Measurements from ENCODE around the gene MTA1. TPM values are rescaled to one million over a fixed set of nuclear protein-coding genes. Genes with fewer than 3 reads are reported as not detected.

Gene MTA1
- total and polyA plus RNA-seq, 2 of the 8 experiments (the other 6 are each of a cell fraction or from before 2014, with no cell fraction given) = 73.9 to 221 TPM

DNA sequence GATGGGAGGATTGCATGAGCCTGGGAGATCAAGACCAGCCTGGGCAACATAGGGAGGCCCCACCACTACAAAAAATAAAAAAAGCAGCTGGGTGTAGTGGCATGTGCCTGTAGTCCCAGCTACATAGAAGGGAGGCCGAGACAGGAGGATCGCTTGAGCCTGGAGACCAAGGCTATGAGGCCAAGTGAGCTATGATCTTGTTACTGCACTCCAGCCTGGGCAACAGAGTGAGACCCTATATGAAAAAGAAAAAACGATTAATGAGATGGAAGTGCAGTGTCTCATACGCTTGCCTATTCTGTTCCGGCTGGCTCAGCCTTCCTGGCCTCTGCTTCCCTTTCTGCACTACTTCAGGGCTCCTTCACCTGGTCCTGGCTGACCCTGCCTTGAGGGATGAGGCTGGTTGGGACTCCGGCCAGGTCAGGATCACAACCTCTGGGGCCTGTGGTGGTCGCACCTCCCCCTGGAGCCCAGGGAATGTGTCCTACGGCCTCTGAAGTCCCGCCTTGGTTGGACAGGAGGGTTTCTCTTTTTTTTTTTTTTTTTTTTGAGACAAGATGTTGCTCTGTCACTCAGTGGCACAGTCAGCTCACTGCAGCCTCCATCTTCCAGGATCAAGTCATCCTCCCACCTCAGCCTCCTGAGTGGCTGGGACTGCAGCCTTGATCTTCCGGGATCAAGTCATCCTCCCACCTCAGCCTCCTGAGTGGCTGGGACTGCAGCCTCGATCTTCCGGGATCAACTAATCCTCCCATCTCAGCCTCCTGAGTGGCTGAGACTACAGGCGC, 82.1 kb downstream of the MTA1 start:
- no peak overlapping the region for H2AFZ ChIP-seq (ENCODE audit: low read length)
- no peak overlapping the region for H3K4me2 ChIP-seq (ENCODE audit: insufficient read depth in 1 of 2, low read depth in 2 of 2, low read length in 2 of 2)
- POLR2A ChIA-PET (ENCODE audit: partially characterized antibody) = interaction anchor here (1.1 to 1.7 kb wide), 2 partner anchors 9 to 54 kb away, joined by 3 to 4 read pairs; no protein-coding TSS in a partner anchor
- FAIRE-seq (no peak), DNase-seq (ENCODE audit: low read depth in 1 of 2, low spot score in 2 of 2) (no peak)
- no peak overlapping the region for H3K4me3 ChIP-seq (ENCODE audit: extremely low read depth in 1 of 4, insufficient read depth in 2 of 4, low read depth in 3 of 4, low read length in 4 of 4)
- no peak overlapping the region for H2BK120ac ChIP-seq (replicated peaks; ENCODE audit: low read depth, low read length)
- H3K79me2 ChIP-seq (ENCODE audit: control insufficient read depth in 1 of 2, insufficient read depth in 2 of 2, low read length in 2 of 2) = no peaks in the 10 kb centered on the region
- H4K8ac ChIP-seq (ENCODE audit: extremely low read depth, insufficient read depth, low read length) = no peak overlapping the region
- H3K27ac ChIP-seq (ENCODE audit: low read depth, low read length) = no peak overlapping the region
- CTCF ChIA-PET (ENCODE audit: partially characterized antibody) = interaction anchor here (0.6 to 1.3 kb wide), 3 partner anchors 12 to 49 kb away, joined by 3 to 5 read pairs (median 3); partner anchors contain the start of gene CRIP1
- H2BK15ac ChIP-seq (ENCODE audit: low read length) = no peak overlapping the region
- H3K9me3 ChIP-seq (ENCODE audit: insufficient read depth in 2 of 2, low read depth in 1 of 2, low read length in 1 of 2) = no peaks in the 10 kb centered on the region
- H3K4ac ChIP-seq (replicated peaks; ENCODE audit: insufficient read length, low read depth, low read length) = no peak overlapping the region
- no peak overlapping the region for H3K9ac ChIP-seq (replicated peaks in 1 of 4; ENCODE audit: extremely low read depth in 1 of 4, low read depth in 3 of 4, low read length in 3 of 4)
- H4K91ac ChIP-seq (replicated peaks; ENCODE audit: insufficient read length, low read length) = no peak overlapping the region
- peaks cover 0 to 2% of the 10 kb centered on the region in 2 experiments for H4K20me1 ChIP-seq (replicated peaks in 1 of 2; ENCODE audit: control insufficient read depth in 1 of 2, insufficient read depth in 2 of 2, low read length in 2 of 2)
- H3K4me1 ChIP-seq (replicated peaks in 1 of 4; ENCODE audit: control insufficient read depth in 3 of 4, insufficient read depth in 4 of 4, low read length in 3 of 4) = peaks cover 0 to 3% (median 0%) of the 10 kb centered on the region in 4 experiments; a peak in 2 of 7 replicates
- no peak overlapping the region for H2BK20ac ChIP-seq (ENCODE audit: low read length)
- H3K36me3 ChIP-seq (ENCODE audit: control insufficient read depth in 2 of 4, insufficient read depth in 4 of 4, low read length in 3 of 4) = no peaks in the 10 kb centered on the region
- H3K23me2 ChIP-seq (ENCODE audit: low read depth, low read length) = no peaks in the 10 kb centered on the region
- H2AK5ac ChIP-seq (ENCODE audit: low read depth, low read length) = no peak overlapping the region
- no peak overlapping the region for H3K18ac ChIP-seq (ENCODE audit: extremely low read depth, low read length)
- no peaks in the 10 kb centered on the region for H3K79me1 ChIP-seq (ENCODE audit: low read depth, low read length)
- no peaks in the 10 kb centered on the region for H3K27me3 ChIP-seq (replicated peaks in 1 of 4; ENCODE audit: control insufficient read depth in 3 of 4, extremely low read depth in 1 of 4, insufficient read depth in 3 of 4, low read length in 3 of 4)
- no peak overlapping the region for H3K14ac ChIP-seq (ENCODE audit: insufficient read length)
- no peak overlapping the region for H2BK12ac ChIP-seq (ENCODE audit: low read depth, low read length)
- H2BK5ac ChIP-seq (ENCODE audit: low read depth, low read length) = no peak overlapping the region
- no peak overlapping the region for H3K56ac ChIP-seq (replicated peaks; ENCODE audit: insufficient read length, low read depth, low read length)
- WGBS, 2 experiments (ENCODE audit: extremely low coverage in 1 of 2, insufficient coverage in 1 of 2, insufficient read length in 1 of 2, insufficient replicate concordance in 2 of 2, low coverage in 1 of 2, low lambda C conversion rate in 2 of 2, missing lambda C conversion rate in 1 of 2) = 87% methylated on average over 11 of the region's 13 CpGs; no CpG with 5 or more reads in 1 of the 2 experiments
- no peak overlapping the region for H3K23ac ChIP-seq (ENCODE audit: insufficient read length)
- H4K5ac ChIP-seq (ENCODE audit: insufficient read length, low read depth, low read length) = no peak overlapping the region
- TF ChIP-seq, protein P1, sequence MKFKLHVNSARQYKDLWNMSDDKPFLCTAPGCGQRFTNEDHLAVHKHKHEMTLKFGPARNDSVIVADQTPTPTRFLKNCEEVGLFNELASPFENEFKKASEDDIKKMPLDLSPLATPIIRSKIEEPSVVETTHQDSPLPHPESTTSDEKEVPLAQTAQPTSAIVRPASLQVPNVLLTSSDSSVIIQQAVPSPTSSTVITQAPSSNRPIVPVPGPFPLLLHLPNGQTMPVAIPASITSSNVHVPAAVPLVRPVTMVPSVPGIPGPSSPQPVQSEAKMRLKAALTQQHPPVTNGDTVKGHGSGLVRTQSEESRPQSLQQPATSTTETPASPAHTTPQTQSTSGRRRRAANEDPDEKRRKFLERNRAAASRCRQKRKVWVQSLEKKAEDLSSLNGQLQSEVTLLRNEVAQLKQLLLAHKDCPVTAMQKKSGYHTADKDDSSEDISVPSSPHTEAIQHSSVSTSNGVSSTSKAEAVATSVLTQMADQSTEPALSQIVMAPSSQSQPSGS (IDR thresholded peaks at IDR 0.05; ENCODE audit: low read length) = no peak
- TF ChIP-seq CEBPB (IDR thresholded peaks at IDR 0.05; ENCODE audit: low read depth, low read length) = no peak
- no peak for TF ChIP-seq GTF2F1 (IDR thresholded peaks at IDR 0.05; ENCODE audit: borderline replicate concordance, low read depth, low read length)
- no peak for TF ChIP-seq SRF (IDR thresholded peaks at IDR 0.05; ENCODE audit: low read depth, low read length)
- TF ChIP-seq RNF2 (IDR thresholded peaks at IDR 0.05; ENCODE audit: borderline replicate concordance, low read depth, low read length, missing control alignments, poor library complexity, severe bottlenecking) = no peak
- no peak for TF ChIP-seq EGR1 (IDR thresholded peaks at IDR 0.05; ENCODE audit: borderline replicate concordance, low read depth, low read length)
- no peak for TF ChIP-seq JUND (IDR thresholded peaks at IDR 0.05; ENCODE audit: low read length)
- TF ChIP-seq CHD2 (IDR thresholded peaks at IDR 0.05; ENCODE audit: low read length) = no peak
- no peak for TF ChIP-seq KDM1A (IDR thresholded peaks at IDR 0.05; ENCODE audit: borderline replicate concordance, low read length)
- TF ChIP-seq POLR2A (IDR thresholded peaks at IDR 0.05; ENCODE audit: control extremely low read depth in 1 of 2, low read depth in 2 of 2, low read length in 2 of 2) = no peak
- TF ChIP-seq JUN (IDR thresholded peaks at IDR 0.05; ENCODE audit: low read depth, low read length) = no peak

Measured in H1 (cell line).